Fibroblast of mammary gland (primary cell): ENCODE results near the gene ASB16.

Source experiments
- DNase-seq: peaks from one replicate; pipeline ENCODE4 v3.0.0-alpha.2; 2010; ENCODE audit warnings: low read depth
- H3K4me3 ChIP-seq: 2 replicates; pipeline ENCODE4 v1.5.1; 2011; ENCODE audit warnings: low read depth, mild to moderate bottlenecking, low read length, moderate library complexity; ENCODE audit not compliant: control insufficient read depth
- CTCF ChIP-seq: conservative IDR thresholded peaks from 2 replicates; pipeline ENCODE4 v1.5.1; 2011; ENCODE audit warnings: low read depth, low read length, inconsistent platforms; ENCODE audit not compliant: control insufficient read depth, insufficient read depth

ASB16 gene

GRCh38 chr17:44212507-44213402 is 42.3 kb downstream of the ASB16 start:
- no peak for DNase-seq
- no peak for TF ChIP-seq CTCF
- no peak overlapping the region for H3K4me3 ChIP-seq

GRCh38 chr17:44213403-44214229 is 43.1 kb downstream of the ASB16 start:
- no peak for DNase-seq
- no peak for TF ChIP-seq CTCF
- H3K4me3 ChIP-seq, result no peak overlapping the region

GRCh38 chr17:44214230-44214494 is 43.7 kb downstream of the ASB16 start:
- TF ChIP-seq CTCF, result no peak
- DNase-seq, result no peak
- no peak overlapping the region for H3K4me3 ChIP-seq

GRCh38 chr17:44214896-44215295 is 44.4 kb downstream of the ASB16 start:
- no peak for DNase-seq
- no peak for TF ChIP-seq CTCF
- no peak overlapping the region for H3K4me3 ChIP-seq

- no peak for DNase-seq
- TF ChIP-seq CTCF, result no peak
- H3K4me3 ChIP-seq, result no peak overlapping the region
Observed at GRCh38 chr17:44216173-44216572, 45.7 kb downstream of the ASB16 start.

- no peak for TF ChIP-seq CTCF
- no peak for DNase-seq
- H3K4me3 ChIP-seq, result no peak overlapping the region
Observed at GRCh38 chr17:44216694-44217093, 46.2 kb downstream of the ASB16 start.
